Effector memory CD4-positive, alpha-beta T cell (primary cell): Measurements from ENCODE around the gene SNAI3.

Source experiments
- DNase-seq, 3 donors: peaks; one replicate each; pipeline ENCODE4 v3.0.0-alpha.2; 2020
- H3K27ac ChIP-seq: 2 replicates; pipeline ENCODE4 v1.7.0; 2013; ENCODE audit warnings: mild to moderate bottlenecking, low read length, moderate library complexity; ENCODE audit not compliant: insufficient read depth, poor library complexity, severe bottlenecking
- H3K27me3 ChIP-seq: replicated peaks from 2 replicates; pipeline ENCODE4 v1.7.0; 2013; ENCODE audit warnings: mild to moderate bottlenecking, low read length; ENCODE audit not compliant: insufficient read depth, control insufficient read depth, poor library complexity, severe bottlenecking
- H3K36me3 ChIP-seq: 2 replicates; pipeline ENCODE4 v1.7.0; 2013; ENCODE audit warnings: mild to moderate bottlenecking, low read length, moderate library complexity; ENCODE audit not compliant: control insufficient read depth, insufficient read depth
- H3K4me1 ChIP-seq: 2 replicates; pipeline ENCODE4 v1.7.0; 2013; ENCODE audit warnings: low read length, mild to moderate bottlenecking; ENCODE audit not compliant: control insufficient read depth, insufficient read depth, poor library complexity, severe bottlenecking
- H3K4me3 ChIP-seq: 2 replicates; pipeline ENCODE4 v1.7.0; 2013; ENCODE audit warnings: low read length, low read depth, mild to moderate bottlenecking; ENCODE audit not compliant: insufficient read depth, poor library complexity, severe bottlenecking
- H3K9me3 ChIP-seq: 2 replicates; pipeline ENCODE4 v1.7.0; 2013; ENCODE audit warnings: mild to moderate bottlenecking, low read length, moderate library complexity; ENCODE audit not compliant: control insufficient read depth

Gene SNAI3

DNA sequence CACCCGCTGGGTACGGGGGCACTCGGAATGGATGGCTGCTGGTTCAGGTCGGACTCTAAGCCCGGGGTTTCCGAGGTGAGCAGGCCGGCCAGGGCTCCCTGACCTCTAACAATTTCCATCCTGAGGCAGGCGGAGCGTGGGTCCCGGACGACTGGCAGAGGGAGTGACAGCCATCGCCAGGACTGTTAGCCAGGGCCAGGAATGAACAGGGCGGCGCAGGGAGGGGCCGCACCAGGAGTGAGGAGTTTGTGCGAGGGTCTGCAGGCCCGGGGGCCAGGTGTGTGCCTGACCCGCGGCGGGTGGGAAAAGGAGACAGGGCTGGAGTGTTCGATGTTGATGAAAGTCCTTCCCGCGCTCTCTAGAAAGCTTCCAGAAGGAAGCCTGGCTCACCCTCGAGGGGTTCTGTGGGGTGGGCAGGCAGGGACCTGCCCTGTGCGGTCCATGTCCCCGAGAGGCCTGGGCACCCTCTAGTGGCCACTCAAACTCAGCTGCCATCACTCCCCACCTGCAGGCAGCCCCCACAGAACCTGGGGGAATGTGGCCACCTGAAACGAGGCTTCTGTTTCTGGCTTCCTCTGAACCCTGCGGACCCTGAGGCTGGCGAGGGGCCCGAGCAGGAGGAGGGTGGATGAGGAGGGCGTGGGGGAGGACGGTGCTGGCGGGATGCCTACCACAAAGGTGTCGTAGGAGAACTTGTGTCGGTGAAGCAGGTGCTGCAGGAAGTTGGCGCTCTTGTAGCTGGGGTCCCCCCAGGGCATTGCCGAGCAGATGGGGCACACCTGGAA, 11.7 kb upstream of the SNAI3 start:
- Histone ChIP-seq H3K4me3 (no peak overlapping the region), H3K27ac (peak overlapping the region; percentile 30), H3K4me1 (peaks cover 75% of the 10 kb centered on the region), H3K27me3 (no peaks in the 10 kb centered on the region), H3K9me3 (no peaks in the 10 kb centered on the region), H3K36me3 (peaks cover 51% of the 10 kb centered on the region)
- no peak for DNase-seq

DNA sequence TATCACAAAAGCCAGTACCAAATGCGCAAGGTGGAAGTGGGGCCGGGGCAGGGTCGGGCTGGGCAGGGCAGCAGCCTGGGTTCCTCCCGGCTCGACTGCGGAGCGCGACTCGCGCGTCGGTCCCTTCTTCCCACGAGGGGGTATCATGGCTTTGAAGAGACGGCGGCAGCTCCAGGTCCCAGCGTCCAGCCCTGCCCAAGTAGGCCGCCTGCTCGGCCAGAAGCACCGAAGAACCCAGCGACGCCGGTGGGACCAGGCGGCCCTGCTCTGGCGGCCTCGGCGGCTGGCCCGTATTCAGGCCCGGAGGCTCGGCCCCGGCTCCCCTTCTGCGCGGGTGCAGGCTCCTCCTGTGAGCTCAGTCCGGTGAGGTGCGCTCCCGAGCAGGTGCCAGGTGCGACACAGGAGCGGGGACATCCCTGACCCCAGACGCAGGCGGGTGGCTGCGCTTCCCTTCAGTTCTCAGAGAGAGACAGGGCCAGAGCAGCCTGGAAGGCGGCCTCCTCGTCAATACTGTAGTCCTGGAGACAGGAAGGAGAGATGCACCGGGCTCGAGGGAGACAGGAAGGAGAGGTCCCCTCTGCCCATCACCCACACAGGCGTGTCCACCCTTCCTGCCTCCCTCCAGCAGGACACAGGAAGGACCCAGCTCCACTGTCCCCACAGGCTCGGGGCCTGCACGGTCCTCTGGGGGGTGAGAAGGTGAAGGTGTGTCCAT, 11.0 kb upstream of the SNAI3 start:
- H3K27ac ChIP-seq = peak overlapping the region; percentile 30

DNA sequence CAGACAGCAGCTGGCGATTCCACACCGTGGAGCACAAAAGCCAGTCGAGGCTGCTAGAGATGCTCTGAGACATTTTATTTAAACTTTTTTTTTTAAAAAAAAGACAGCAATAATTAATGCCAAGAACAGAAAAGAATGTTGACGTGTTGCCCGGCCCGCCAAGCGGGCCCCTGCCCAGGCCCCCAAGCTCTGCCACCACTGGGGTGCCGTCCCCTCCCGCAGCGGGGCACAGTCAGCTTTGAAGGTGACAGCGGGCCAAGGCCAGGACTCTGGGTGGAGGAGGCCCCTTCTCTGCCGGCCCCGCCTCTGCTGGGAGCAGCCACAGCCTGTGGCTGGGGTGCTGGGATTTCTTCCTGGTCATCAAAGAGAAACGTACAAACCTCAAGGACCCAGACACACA, 10.1 kb upstream of the SNAI3 start:
- H3K27me3 ChIP-seq = no peaks in the 10 kb centered on the region
- H3K36me3 ChIP-seq = peaks cover 51% of the 10 kb centered on the region
- H3K4me1 ChIP-seq = peaks cover 75% of the 10 kb centered on the region
- H3K27ac ChIP-seq = no peak overlapping the region
- H3K9me3 ChIP-seq = no peaks in the 10 kb centered on the region
- no peak overlapping the region for H3K4me3 ChIP-seq
- no peak for DNase-seq

More for the DNA sequence above, 11.0 kb upstream of the SNAI3 start:
- no peaks in the 10 kb centered on the region for H3K27me3 ChIP-seq
- peaks cover 51% of the 10 kb centered on the region for H3K36me3 ChIP-seq
- no peaks in the 10 kb centered on the region for H3K9me3 ChIP-seq
- H3K4me3 ChIP-seq = no peak overlapping the region
- H3K4me1 ChIP-seq = peaks cover 75% of the 10 kb centered on the region
- no peak for DNase-seq

DNA sequence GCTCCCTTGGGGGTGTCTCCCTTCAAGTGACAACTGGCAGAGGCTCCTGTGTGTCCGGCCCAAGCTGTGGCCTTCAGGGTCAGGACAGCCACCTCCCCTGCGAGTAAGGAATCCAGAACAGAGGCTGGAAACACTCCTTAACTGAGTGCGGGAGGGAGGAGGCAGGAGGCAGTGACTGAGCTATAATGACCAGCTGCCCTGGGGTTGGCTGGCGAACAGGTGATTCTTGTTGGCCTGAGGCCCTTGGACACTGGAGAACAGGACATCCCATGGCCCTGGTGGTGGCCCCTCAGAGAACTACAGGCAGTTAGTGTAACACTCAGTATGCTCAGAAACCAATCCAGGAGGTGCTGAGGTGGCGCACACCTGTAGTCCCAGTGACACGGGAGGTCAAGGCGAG, 9.4 kb upstream of the SNAI3 start:
- Histone ChIP-seq H3K4me1 (peaks cover 77% of the 10 kb centered on the region), H3K4me3 (no peak overlapping the region), H3K36me3 (peaks cover 51% of the 10 kb centered on the region), H3K27me3 (no peaks in the 10 kb centered on the region), H3K9me3 (no peaks in the 10 kb centered on the region), H3K27ac (no peak overlapping the region)
- DNase-seq = no peak

DNA sequence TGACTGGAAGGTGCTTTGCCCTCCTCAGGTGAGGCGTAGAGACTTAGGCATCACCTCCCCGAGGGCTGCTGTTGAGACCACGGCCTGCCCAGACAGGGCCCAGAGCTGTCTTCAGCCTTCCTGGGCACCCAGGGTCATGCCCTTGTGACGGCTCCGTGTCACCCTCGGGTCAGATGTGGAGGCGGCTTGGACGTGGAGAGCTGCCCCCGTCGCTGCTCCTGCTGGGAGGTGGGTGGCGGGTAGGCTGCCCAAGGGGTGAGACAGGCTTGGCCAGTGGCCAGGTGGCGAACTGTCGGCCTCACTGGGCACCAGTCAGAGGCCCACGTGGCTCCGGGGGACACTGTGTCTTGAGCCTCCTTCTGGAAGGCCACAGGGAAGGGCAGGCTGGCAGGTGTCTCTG, 8.9 kb upstream of the SNAI3 start:
- Histone ChIP-seq H3K27ac (no peak overlapping the region), H3K4me3 (no peak overlapping the region), H3K36me3 (peaks cover 51% of the 10 kb centered on the region), H3K9me3 (no peaks in the 10 kb centered on the region), H3K27me3 (no peaks in the 10 kb centered on the region), H3K4me1 (peaks cover 77% of the 10 kb centered on the region)
- no peak for DNase-seq

DNA sequence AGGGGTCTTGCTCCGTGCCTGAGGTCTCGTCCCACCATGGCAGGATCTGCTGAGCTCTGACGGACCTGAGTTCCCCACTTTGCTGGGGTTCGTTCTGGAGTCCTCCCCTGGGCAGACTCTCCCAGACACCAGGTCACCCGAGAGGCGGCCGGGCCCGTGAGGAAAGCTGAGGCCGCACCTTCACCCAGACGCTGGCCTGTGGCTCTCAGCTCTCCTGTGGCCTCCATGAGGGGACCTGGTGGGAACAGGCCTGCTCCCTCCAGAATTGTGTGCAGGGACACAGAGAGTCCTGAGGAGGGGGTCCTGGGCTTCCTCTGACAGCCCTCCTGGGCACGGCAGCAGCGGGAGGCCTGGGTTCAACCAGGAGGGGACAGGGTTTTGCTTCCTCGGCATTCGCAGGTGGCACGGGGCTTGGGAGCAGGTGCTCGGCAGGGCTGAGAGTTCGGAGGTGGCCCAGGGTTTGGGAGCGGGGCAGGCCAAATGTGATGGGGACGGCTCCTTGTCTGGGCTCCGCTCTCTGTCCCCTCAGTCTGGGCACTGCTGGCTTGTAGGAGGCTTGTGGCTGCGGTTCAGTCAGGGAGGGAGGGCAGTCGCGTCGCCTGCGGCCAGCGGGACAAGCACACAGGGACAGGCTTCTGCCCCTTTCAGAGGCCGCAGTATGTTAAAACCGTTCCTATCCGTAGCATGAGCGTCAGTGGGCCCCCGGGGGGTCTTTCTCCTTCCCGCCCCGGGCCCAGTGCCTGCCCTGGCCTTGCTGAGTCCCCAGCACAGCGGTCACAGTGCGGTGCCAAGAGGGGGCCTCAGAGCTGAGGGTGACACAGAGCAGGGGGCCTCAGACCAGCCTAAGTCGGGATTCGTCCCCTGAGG, 8.1 kb upstream of the SNAI3 start:
- H3K9me3 ChIP-seq = no peaks in the 10 kb centered on the region
- DNase-seq = no peak
- no peak overlapping the region for H3K4me3 ChIP-seq
- H3K36me3 ChIP-seq = peaks cover 44% of the 10 kb centered on the region
- H3K27ac ChIP-seq = peak overlapping the region; percentile 56
- no peaks in the 10 kb centered on the region for H3K27me3 ChIP-seq
- H3K4me1 ChIP-seq = peaks cover 69% of the 10 kb centered on the region

DNA sequence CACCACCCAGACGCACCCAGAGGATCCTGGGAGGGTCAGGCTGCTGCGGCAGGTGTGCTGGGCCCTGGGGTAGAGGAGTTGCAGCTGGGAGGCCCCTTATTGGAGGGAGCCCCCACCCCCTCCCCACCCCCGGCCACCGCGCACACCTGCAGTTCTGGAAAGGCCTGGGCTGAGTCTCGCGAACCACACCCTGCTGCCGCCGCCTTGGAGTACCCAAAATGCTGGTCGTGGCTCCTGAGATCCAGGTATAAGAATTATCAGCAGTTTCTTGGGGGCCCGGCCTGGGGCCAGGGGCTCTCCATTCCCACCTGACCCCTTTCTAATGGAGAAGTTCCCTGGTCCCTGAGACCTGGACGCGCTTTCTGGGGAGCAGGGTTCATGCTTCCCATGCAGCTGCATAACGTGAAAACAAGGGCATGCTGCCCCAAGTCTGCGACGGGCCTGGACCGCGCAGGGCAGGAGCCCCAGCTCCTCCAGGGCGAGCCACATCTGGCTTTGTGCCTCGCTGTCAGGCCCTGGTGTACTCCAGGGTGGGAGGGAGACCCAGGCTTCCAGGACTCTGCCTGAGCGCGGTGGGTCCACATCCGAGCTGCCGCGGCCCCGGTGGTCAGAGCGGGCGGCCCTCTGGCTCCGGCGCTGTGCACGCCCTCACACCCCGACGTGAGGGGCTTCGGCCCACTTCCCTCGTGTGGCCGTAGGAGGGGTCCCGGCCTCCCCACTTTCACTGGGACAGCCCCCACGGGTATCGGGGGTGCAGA, 7.3 kb upstream of the SNAI3 start:
- peaks cover 36% of the 10 kb centered on the region for H3K36me3 ChIP-seq
- peak overlapping the region; percentile 56 for H3K27ac ChIP-seq
- H3K4me3 ChIP-seq = peak overlapping the region; percentile 29
- H3K9me3 ChIP-seq = no peaks in the 10 kb centered on the region
- no peaks in the 10 kb centered on the region for H3K27me3 ChIP-seq
- H3K4me1 ChIP-seq = peaks cover 60% of the 10 kb centered on the region
- no peak for DNase-seq

DNA sequence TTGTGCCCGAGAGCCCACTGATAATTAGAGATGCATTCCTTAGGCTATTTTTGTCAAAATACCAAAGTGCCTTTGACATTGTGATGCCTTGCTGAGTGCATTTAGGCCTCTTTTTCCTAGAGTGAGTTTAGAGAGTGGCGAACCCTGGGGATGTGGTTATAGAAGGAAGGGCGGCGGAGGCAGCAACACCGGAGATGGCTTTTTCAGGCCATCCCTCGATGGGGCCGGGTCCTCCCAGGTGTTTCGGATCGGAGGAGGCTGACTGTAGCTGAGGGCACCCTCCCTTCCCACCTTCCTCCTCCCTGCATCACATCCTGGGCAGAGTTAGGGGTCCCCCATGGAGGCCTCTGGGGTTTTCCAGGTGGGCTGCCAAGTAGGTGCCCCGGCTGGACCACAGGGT, 6.6 kb upstream of the SNAI3 start:
- Histone ChIP-seq H3K27me3 (no peaks in the 10 kb centered on the region), H3K9me3 (no peaks in the 10 kb centered on the region), H3K27ac (peak overlapping the region; percentile 56), H3K4me3 (peak overlapping the region; percentile 29), H3K36me3 (peaks cover 29% of the 10 kb centered on the region), H3K4me1 (peaks cover 53% of the 10 kb centered on the region)
- DNase-seq = no peak

DNA sequence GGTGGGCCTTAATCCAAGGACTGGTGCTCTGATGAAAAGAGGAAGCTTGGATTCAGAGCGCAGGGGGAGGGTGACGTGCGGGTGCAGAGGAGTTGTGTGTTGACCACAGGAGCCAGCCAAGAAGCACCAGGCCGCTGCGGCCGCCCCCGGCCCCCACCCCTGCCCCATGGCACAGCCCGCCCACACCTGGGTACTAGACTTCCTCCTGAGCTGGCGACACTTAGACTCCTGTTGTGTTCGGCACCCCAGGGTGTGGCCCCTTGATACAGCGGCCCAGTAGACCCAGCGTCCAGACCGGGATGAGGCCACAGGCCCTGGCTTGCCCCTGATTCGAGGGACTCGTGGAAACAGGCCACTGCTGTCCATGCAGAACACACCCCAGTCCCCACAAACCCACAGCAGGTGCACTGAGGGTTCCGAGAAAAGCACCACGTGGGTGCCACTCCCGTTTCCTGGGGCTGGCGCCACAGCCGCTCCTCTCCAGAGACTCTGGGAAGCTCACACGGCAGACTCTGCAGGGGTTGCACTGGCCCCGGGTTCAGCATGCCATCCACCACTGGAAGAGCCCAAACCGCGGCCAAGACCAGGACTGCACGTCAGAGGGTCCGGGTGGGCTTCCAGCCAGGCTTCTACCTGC, 5.7 kb upstream of the SNAI3 start:
- H3K9me3 ChIP-seq = no peaks in the 10 kb centered on the region
- no peak for DNase-seq
- H3K27ac ChIP-seq = peak overlapping the region; percentile 56
- no peaks in the 10 kb centered on the region for H3K27me3 ChIP-seq
- H3K4me3 ChIP-seq = no peak overlapping the region
- H3K36me3 ChIP-seq = peaks cover 20% of the 10 kb centered on the region
- peaks cover 48% of the 10 kb centered on the region for H3K4me1 ChIP-seq
